NCI-H82 (cell line): ENCODE results near the gene CD72.
A peak's percentile ranks its signal among the peaks of the same experiment; 100 is the strongest.
"Not testable (repeated sequence)": the region's sequence is repeated elsewhere in the genome, so short reads cannot be mapped to it uniquely, and the experiment has no call there.

Experiments
- DNase-seq: peaks from one replicate; lab custom pipeline; 2025; lab: John Stamatoyannopoulos, UW

CD72 gene

GRCh38 chr9:35616681-35617459, 1.3 kb downstream of the CD72 start:
- DNase-seq: peak; percentile 50

- no peak for DNase-seq
These were observed 2.1 kb downstream of the CD72 start for GRCh38 chr9:35615981-35616680.

GRCh38 chr9:35612843-35613242, 5.4 kb downstream of the CD72 start:
- DNase-seq: no peak

- DNase-seq: not testable (repeated sequence)
These were observed 6.1 kb downstream of the CD72 start for GRCh38 chr9:35612066-35612465.

- DNase-seq: peak; percentile 75
These were observed 6.9 kb downstream of the CD72 start for GRCh38 chr9:35611230-35611797.

- no peak for DNase-seq
These were observed 8.4 kb downstream of the CD72 start for GRCh38 chr9:35609820-35610163.

GRCh38 chr9:35609001-35609819, 9.0 kb downstream of the CD72 start:
- DNase-seq: no peak

GRCh38 chr9:35608221-35608620, 10.0 kb downstream of the CD72 start:
- no peak for DNase-seq

GRCh38 chr9:35606726-35607125, 11.5 kb downstream of the CD72 start:
- no peak for DNase-seq

GRCh38 chr9:35606138-35606504, 12.1 kb downstream of the CD72 start:
- DNase-seq: peak; percentile 41

GRCh38 chr9:35605351-35606137, 12.7 kb downstream of the CD72 start:
- peak; percentile 35 for DNase-seq

GRCh38 chr9:35604578-35605350, 13.4 kb downstream of the CD72 start, which contains the start of gene TESK1:
TESK1 (plus strand) TSS chr9:35605262; CDS start chr9:35605620, 358 bp downstream.
- DNase-seq: peak; percentile 77

GRCh38 chr9:35603986-35604577, 14.1 kb downstream of the CD72 start:
- DNase-seq: peak; percentile 99

- DNase-seq: peak; percentile 62
These were observed 14.7 kb downstream of the CD72 start for GRCh38 chr9:35603506-35603985.

GRCh38 chr9:35599763-35600604, 18.2 kb downstream of the CD72 start:
- DNase-seq: peak; percentile 4

- no peak for DNase-seq
These were observed 19.2 kb downstream of the CD72 start for GRCh38 chr9:35598866-35599590.

GRCh38 chr9:35596907-35597306, 21.3 kb downstream of the CD72 start:
- not testable (repeated sequence) for DNase-seq

- DNase-seq: no peak
These were observed 23.7 kb downstream of the CD72 start for GRCh38 chr9:35594471-35594870.
